ENCODE data around the gene SPOCK3.

GRCh38 chr4:167014944-167015343 lies 219.3 kb downstream of the SPOCK3 start:
- TF ChIP-seq CTCF (IDR thresholded peaks at IDR 0.05; ENCODE audit: extremely low read depth in 1 of 2, insufficient read depth in 1 of 2, low read depth in 1 of 2, low read length in 2 of 2) = no peak
- TF ChIP-seq POLR2AphosphoS5 (IDR thresholded peaks at IDR 0.05; ENCODE audit: insufficient read depth, low read depth, low read length) = no peak
- no peak for TF ChIP-seq FOS (IDR thresholded peaks at IDR 0.05; ENCODE audit: borderline replicate concordance, insufficient read depth, low read length)
- TF ChIP-seq POLR2A (IDR thresholded peaks at IDR 0.05; ENCODE audit: low read depth, low read length) = no peak
- TF ChIP-seq EZH2 (IDR thresholded peaks at IDR 0.05; ENCODE audit: borderline replicate concordance, low read depth, low read length, severe bottlenecking) = no peak
- no peak for TF ChIP-seq JUN (IDR thresholded peaks at IDR 0.05; ENCODE audit: borderline replicate concordance, insufficient read depth, insufficient read length, low read depth)
- no peak for TF ChIP-seq MYC (IDR thresholded peaks at IDR 0.05; ENCODE audit: low read depth, low read length)
- no peak for TF ChIP-seq MAX (IDR thresholded peaks at IDR 0.05; ENCODE audit: insufficient read depth, insufficient read length)
